Ishikawa (cell line): ENCODE data around the gene CAVIN1.

ENCODE experiments used
- CEBPB ChIP-seq: IDR thresholded peaks from 2 replicates; pipeline ENCODE4 v1.6.1; 2012
- CREB1 ChIP-seq: IDR thresholded peaks from 2 replicates; pipeline ENCODE4 v1.6.1; 2012; ENCODE audit warnings: low read depth
- EGR1 ChIP-seq: IDR thresholded peaks from 2 replicates; pipeline ENCODE4 v1.6.1; 2012
- EP300 ChIP-seq: IDR thresholded peaks from 2 replicates; pipeline ENCODE4 v1.6.1; 2012; ENCODE audit warnings: borderline replicate concordance
- FOXM1 ChIP-seq: IDR thresholded peaks from 2 replicates; pipeline ENCODE4 v1.6.1; 2012; ENCODE audit warnings: low read depth, borderline replicate concordance
- NFIC ChIP-seq: IDR thresholded peaks from 2 replicates; pipeline ENCODE4 v1.6.1; 2012
- RAD21 ChIP-seq: IDR thresholded peaks from 2 replicates; pipeline ENCODE4 v1.6.1; 2012; ENCODE audit warnings: low read depth
- REST ChIP-seq: IDR thresholded peaks from 2 replicates; pipeline ENCODE4 v1.6.1; 2012; ENCODE audit warnings: low read depth, mild to moderate bottlenecking
- TAF1 ChIP-seq: IDR thresholded peaks from 2 replicates; pipeline ENCODE4 v1.6.1; 2012; ENCODE audit warnings: low read depth, mild to moderate bottlenecking
- TCF12 ChIP-seq: IDR thresholded peaks from 2 replicates; pipeline ENCODE4 v1.6.1; 2012; ENCODE audit warnings: low read depth
- TEAD4 ChIP-seq: IDR thresholded peaks from 2 replicates; pipeline ENCODE4 v1.6.1; 2012
- USF1 ChIP-seq: IDR thresholded peaks from 2 replicates; pipeline ENCODE4 v1.6.1; 2012
- YY1 ChIP-seq: IDR thresholded peaks from 2 replicates; pipeline ENCODE4 v1.6.1; 2012; ENCODE audit warnings: low read depth
- ZBTB7A ChIP-seq: IDR thresholded peaks from 2 replicates; pipeline ENCODE4 v1.6.1; 2012; ENCODE audit warnings: low read depth
- TF ChIP-seq, protein P1 (sequence below): IDR thresholded peaks from 2 replicates; pipeline ENCODE4 v1.6.1; 2012

CAVIN1 gene

GRCh38 chr17:42410319-42410685 is 12.8 kb downstream of the CAVIN1 start:
- TF ChIP-seq EGR1 (no peak), RAD21 (no peak), EP300 (no peak), TCF12 (no peak), FOXM1 (no peak), YY1 (no peak), TAF1 (no peak), ZBTB7A (no peak), USF1 (no peak), CREB1 (no peak), NFIC (no peak), TEAD4 (no peak), REST (no peak), CEBPB (no peak)
- TF ChIP-seq, protein P1, sequence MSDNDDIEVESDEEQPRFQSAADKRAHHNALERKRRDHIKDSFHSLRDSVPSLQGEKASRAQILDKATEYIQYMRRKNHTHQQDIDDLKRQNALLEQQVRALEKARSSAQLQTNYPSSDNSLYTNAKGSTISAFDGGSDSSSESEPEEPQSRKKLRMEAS, result no peak

DNA sequence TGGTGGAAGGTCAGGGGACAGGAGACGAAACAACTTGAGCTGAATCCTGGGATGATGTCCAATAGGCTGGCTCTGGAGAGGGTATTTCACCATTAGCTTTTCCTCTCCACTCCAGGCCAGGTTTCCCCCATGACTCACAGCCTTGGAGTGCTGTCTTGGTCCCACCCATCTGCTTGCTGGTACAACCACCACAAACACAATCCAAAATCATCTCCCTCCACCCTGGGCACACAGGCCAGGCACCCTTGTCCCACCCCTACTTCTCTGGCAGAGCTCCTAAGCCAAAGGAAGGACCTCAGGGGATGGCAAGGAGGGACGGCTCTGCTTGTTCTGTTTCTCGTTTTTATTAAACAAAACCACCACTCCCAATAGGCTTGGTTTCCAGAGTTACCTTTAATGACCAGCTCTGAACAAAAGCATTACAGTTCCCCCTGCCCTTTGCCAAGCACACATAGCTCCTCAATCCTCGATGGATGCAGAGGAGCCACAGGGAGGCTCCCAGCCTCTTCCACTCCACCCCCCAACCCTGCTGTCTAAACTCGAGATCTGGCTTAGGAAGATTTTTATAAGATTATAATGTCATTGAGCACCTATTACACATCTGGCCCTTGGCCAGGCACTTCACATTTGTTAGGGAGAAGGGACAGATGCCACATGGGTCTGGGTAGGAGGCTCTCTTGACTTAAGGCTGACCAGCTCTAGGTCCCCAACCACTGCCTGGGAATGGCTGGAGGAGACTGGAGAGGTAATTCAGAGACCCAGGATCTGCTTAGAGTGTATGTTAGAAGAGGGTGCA is 13.3 kb downstream of the CAVIN1 start:
- TF ChIP-seq, protein P1, result no peak
- TF ChIP-seq CEBPB (no peak), RAD21 (no peak), TCF12 (no peak), NFIC (no peak), REST (no peak), TEAD4 (no peak), ZBTB7A (no peak), CREB1 (no peak)

- TF ChIP-seq TCF12 (no peak), CREB1 (no peak), REST (no peak), NFIC (no peak), CEBPB (no peak), TEAD4 (no peak)
- TF ChIP-seq, protein P1, result no peak
Measured at GRCh38 chr17:42408061-42408460, 15.0 kb downstream of the CAVIN1 start.

DNA sequence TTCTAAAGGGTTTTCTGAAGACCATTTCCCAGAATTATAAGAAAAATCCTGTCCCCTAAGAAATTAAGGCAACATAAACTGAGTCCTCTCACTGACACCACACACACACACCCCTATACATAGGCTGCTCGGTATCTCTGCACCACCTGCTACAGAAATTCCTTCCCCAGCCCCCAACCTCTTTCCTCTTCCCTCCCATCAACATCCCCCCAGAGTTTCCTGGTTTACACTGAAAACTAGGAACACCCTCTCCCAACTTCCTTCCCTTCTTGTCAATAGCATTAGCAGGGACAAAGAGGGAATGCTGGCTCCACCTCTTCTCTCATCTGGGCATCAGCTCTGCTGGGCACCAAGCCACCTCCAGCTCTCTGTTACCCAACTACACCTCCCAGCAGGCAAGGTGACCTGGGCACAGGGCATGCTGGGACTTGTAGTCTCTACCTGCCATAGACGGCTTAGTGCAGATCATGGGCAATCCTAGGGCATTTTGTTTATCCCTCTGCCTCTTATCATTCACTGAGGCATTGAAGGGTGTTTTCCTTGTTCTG is 15.7 kb downstream of the CAVIN1 start:
- TF ChIP-seq TAF1 (no peak), CEBPB (peak; percentile 76), YY1 (peak; percentile 83), TEAD4 (no peak), EP300 (no peak), USF1 (peak; percentile 75), CREB1 (no peak), EGR1 (no peak), ZBTB7A (no peak), FOXM1 (no peak), TCF12 (no peak), REST (no peak), NFIC (peak; percentile 64)
- TF ChIP-seq, protein P1, result 0 out of 2 replicates have a peak, but pooled peaks have one; percentile 8
